BLaER1 treated with 17β-estradiol and CSF1 and Interleukin-3, amounts not matched to agents 10 nM and 100 nM (cell line): ENCODE data around the gene GPR15LG.

Experiments
- H3K27ac ChIP-seq, 11 experiments: shearing (Covaris generic); formaldehyde crosslinking; 2 replicates each; pipeline ENCODE4 v1.8.1; 2022
- H3K27me3 ChIP-seq, 11 experiments: shearing (Covaris generic); formaldehyde crosslinking; 2 replicates each; pipeline ENCODE4 v1.8.1; 2022
- H3K36me3 ChIP-seq, 11 experiments: shearing (Covaris generic); formaldehyde crosslinking; 2 replicates each; pipeline ENCODE4 v1.8.1; 2022
- H3K4me1 ChIP-seq, 10 experiments: shearing (Covaris generic); formaldehyde crosslinking; 2 replicates each; pipeline ENCODE4 v1.8.1; 2022
- H3K4me2 ChIP-seq, 11 experiments: shearing (Covaris generic); formaldehyde crosslinking; 2 replicates each; pipeline ENCODE4 v1.8.1; 2022
- H3K4me3 ChIP-seq, 10 experiments: shearing (Covaris generic); formaldehyde crosslinking; 2 replicates each; pipeline ENCODE4 v1.8.1; 2022
- H3K9ac ChIP-seq, 11 experiments: shearing (Covaris generic); formaldehyde crosslinking; 2 replicates each; pipeline ENCODE4 v1.8.1; 2022
- H3K9me3 ChIP-seq, 11 experiments: shearing (Covaris generic); formaldehyde crosslinking; replicated peaks in 1 of 11; 2 replicates each; pipeline ENCODE4 v1.8.1; 2022
- H4K20me1 ChIP-seq, 11 experiments: shearing (Covaris generic); formaldehyde crosslinking; 2 replicates each; pipeline ENCODE4 v1.8.1; 2022
- Cebpa-rat ChIP-seq, 11 experiments: shearing (Covaris generic); IDR thresholded peaks; 2 replicates each; pipeline ENCODE4 v1.8.1; 2022

The GPR15LG gene

DNA sequence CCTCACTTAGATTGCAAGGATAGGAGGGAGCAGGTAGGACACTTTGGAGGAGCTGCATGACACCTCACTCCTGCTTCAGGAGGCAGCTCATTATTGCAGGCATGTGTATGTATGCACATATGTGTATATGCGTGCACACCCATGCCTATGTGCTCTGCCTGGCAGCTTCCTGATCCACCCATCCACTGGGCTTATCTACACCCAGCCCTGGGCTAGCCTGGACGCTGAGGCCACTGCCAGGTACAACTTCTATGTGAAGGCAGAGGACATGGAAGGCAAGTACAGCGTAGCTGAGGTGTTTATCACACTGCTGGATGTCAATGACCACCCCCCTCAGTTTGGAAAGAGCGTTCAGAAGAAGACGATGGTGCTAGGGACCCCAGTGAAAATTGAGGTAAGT, 38.4 kb downstream of the GPR15LG start:
- no peak overlapping the region for H3K4me3 ChIP-seq
- no peaks in the 10 kb centered on the region; a peak in 1 of 22 replicates for H4K20me1 ChIP-seq
- no peak for TF ChIP-seq Cebpa-rat (IDR thresholded peaks at IDR 0.05)
- H3K27me3 ChIP-seq = no peaks in the 10 kb centered on the region
- H3K9me3 ChIP-seq = no peaks in the 10 kb centered on the region
- H3K4me1 ChIP-seq = no peaks in the 10 kb centered on the region
- H3K9ac ChIP-seq = no peak overlapping the region
- H3K27ac ChIP-seq = no peak overlapping the region
- no peaks in the 10 kb centered on the region for H3K36me3 ChIP-seq
- H3K4me2 ChIP-seq = no peak overlapping the region

DNA sequence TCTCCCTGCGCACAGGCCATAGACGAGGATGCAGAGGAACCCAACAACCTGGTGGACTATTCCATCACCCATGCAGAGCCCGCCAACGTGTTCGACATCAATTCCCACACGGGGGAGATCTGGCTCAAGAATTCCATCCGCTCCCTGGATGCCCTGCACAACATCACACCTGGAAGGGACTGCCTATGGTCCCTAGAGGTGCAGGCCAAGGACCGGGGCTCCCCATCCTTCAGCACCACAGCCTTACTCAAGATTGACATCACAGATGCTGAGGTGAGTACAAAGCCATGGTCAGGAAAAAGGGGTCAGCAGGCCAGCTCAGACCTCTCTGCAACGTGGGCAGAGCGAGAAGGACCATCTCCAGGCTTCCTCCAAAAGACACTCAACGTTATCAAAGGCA, 39.5 kb downstream of the GPR15LG start:
- H3K9ac ChIP-seq = no peak overlapping the region
- TF ChIP-seq Cebpa-rat (IDR thresholded peaks at IDR 0.05) = no peak
- no peaks in the 10 kb centered on the region for H3K27me3 ChIP-seq
- H3K4me1 ChIP-seq = no peaks in the 10 kb centered on the region
- no peaks in the 10 kb centered on the region for H3K36me3 ChIP-seq
- H3K27ac ChIP-seq = no peak overlapping the region
- no peaks in the 10 kb centered on the region for H3K9me3 ChIP-seq
- H3K4me2 ChIP-seq = no peak overlapping the region
- no peaks in the 10 kb centered on the region; a peak in 1 of 22 replicates for H4K20me1 ChIP-seq
- no peak overlapping the region for H3K4me3 ChIP-seq

DNA sequence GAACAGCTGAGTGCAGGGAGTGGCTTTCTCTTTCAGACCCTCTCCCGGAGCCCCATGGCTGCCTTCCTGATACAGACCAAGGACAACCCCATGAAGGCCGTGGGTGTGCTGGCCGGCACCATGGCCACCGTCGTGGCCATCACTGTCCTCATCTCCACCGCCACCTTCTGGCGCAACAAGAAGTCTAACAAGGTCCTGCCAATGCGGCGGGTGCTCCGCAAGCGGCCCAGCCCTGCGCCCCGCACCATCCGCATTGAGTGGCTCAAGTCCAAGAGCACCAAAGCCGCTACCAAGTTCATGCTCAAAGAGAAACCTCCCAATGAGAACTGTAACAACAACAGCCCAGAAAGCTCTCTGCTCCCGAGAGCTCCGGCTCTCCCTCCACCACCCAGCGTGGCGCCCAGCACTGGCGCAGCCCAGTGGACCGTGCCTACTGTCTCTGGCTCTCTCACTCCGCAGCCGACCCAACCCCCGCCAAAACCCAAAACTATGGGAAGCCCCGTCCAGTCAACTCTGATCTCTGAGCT, 40.5 kb downstream of the GPR15LG start:
- Histone ChIP-seq H3K9ac (no peak overlapping the region), H3K4me3 (no peak overlapping the region), H3K36me3 (no peaks in the 10 kb centered on the region), H3K4me1 (no peaks in the 10 kb centered on the region), H3K27ac (no peak overlapping the region), H4K20me1 (no peaks in the 10 kb centered on the region; a peak in 1 of 22 replicates), H3K9me3 (peaks cover 0 to 3% (median 2%) of the 10 kb centered on the region in 11 experiments; a peak in 12 of 22 replicates), H3K4me2 (no peak overlapping the region), H3K27me3 (no peaks in the 10 kb centered on the region)
- no peak for TF ChIP-seq Cebpa-rat (IDR thresholded peaks at IDR 0.05)

DNA sequence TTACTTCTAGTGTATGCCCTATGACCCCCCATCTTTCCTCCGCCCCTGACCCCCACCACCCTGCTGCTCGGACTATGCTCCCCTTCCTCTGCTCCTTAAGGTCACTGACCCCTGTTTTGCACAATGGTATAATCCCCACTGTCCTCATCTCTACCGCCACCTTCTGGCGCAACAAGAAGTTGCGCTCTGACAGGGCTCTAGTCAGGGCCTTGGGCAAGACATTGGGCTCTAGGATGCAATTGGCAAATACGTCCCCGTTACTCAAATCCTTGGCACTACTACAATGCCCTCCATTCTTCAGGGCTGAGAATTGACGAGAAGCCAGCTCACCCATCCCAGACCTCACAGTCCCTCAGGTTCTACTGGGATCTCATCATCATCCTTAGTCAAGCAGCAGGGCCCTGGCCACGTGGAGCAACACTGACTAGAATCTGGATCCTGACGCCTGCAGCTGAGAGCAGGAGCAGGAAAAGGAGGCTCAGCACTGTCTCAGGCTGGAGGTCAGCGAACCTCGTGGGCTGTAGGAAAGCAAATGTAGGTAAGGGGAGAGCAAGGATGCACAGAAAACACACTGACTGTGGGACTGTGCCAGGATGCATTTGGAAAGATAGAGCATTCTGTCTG, 41.1 kb downstream of the GPR15LG start:
- Histone ChIP-seq H3K9ac (no peak overlapping the region), H4K20me1 (no peaks in the 10 kb centered on the region; a peak in 1 of 22 replicates), H3K4me1 (no peaks in the 10 kb centered on the region), H3K36me3 (no peaks in the 10 kb centered on the region), H3K9me3 (peaks cover 4 to 9% (median 8%) of the 10 kb centered on the region in 11 experiments; a peak in 16 of 22 replicates), H3K4me3 (no peak overlapping the region), H3K27ac (no peak overlapping the region), H3K27me3 (no peaks in the 10 kb centered on the region), H3K4me2 (no peak overlapping the region)
- TF ChIP-seq Cebpa-rat (IDR thresholded peaks at IDR 0.05) = no peak

DNA sequence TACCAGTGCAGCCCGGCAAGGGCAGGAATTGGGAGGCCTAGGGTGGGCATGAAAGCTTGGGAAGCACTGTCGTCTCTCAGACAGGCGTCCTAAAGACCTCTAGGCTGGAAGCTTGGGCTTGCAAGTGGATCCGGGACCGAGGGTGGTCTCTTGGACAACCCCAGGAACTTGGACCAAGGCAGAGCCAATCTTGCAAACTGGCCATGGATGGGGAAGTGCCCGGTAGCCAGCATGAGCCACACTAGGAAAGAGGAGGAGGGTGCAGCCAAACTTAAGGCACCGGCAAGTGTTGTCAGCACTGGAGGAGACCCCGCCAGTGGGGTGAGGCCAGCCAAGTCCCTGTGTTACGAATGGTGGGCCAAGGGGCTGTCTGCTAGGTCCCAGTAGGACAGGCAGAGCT, 43.2 kb downstream of the GPR15LG start:
- Histone ChIP-seq H3K4me2 (no peak overlapping the region), H3K27me3 (no peaks in the 10 kb centered on the region), H4K20me1 (no peaks in the 10 kb centered on the region), H3K4me3 (no peak overlapping the region), H3K27ac (no peak overlapping the region), H3K9me3 (peaks cover 4 to 17% (median 8%) of the 10 kb centered on the region in 11 experiments; a peak in 16 of 22 replicates), H3K36me3 (no peaks in the 10 kb centered on the region), H3K4me1 (no peaks in the 10 kb centered on the region), H3K9ac (no peak overlapping the region)
- no peak for TF ChIP-seq Cebpa-rat (IDR thresholded peaks at IDR 0.05)

DNA sequence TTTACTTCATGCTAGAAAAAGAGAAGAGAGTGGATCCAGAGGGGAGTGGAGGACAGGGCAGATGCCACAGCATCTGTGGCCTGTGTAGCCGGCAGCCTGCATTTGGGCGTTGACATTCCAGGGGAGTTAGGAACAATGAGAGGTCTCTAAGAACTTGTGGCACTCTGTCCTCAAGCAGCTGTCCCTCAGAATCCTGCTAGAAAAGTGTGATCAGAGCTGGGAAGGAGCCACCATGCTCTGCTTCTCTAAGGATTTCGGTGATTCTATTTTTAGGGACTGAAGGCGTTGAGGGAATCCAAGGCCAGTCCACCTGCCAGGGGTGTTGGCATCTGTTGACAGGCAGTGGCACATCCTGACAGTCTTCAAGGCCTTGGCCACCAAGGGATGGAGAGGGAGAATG, 44.1 kb downstream of the GPR15LG start:
- no peaks in the 10 kb centered on the region for H3K4me1 ChIP-seq
- no peaks in the 10 kb centered on the region for H4K20me1 ChIP-seq
- H3K27me3 ChIP-seq = no peaks in the 10 kb centered on the region
- no peak overlapping the region for H3K27ac ChIP-seq
- H3K9me3 ChIP-seq = peaks cover 4 to 17% (median 8%) of the 10 kb centered on the region in 11 experiments; a peak in 16 of 22 replicates
- H3K36me3 ChIP-seq = no peaks in the 10 kb centered on the region
- H3K4me3 ChIP-seq = no peak overlapping the region
- TF ChIP-seq Cebpa-rat (IDR thresholded peaks at IDR 0.05) = no peak
- no peak overlapping the region for H3K4me2 ChIP-seq
- H3K9ac ChIP-seq = no peak overlapping the region

DNA sequence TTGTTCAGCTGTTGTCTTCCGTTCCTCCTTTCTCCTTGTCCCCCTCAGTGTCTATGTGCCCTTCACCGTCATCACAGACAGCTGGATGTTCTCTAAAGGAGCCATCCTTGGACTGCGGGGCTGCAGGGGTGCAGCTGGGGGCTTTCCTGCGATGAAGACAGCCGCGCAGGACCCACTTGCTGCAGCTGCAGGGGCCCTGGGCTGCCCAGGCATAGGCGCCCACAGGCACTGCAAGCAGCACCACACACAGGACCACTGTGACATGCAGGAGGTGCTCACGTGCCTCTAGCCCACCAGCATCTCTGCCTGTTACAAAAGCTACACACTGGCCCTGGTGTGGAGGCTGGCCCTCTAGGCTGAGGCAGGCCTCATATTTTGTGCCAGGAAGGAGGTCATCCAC, 48.3 kb downstream of the GPR15LG start:
- H3K9ac ChIP-seq = no peak overlapping the region
- H3K4me3 ChIP-seq = no peak overlapping the region
- no peaks in the 10 kb centered on the region for H3K27me3 ChIP-seq
- H3K4me2 ChIP-seq = no peak overlapping the region
- H3K27ac ChIP-seq = no peak overlapping the region
- no peaks in the 10 kb centered on the region for H3K4me1 ChIP-seq
- H3K9me3 ChIP-seq = peaks cover 4 to 17% (median 8%) of the 10 kb centered on the region in 11 experiments; a peak in 16 of 22 replicates
- no peaks in the 10 kb centered on the region for H4K20me1 ChIP-seq
- TF ChIP-seq Cebpa-rat (IDR thresholded peaks at IDR 0.05) = no peak
- no peaks in the 10 kb centered on the region for H3K36me3 ChIP-seq

DNA sequence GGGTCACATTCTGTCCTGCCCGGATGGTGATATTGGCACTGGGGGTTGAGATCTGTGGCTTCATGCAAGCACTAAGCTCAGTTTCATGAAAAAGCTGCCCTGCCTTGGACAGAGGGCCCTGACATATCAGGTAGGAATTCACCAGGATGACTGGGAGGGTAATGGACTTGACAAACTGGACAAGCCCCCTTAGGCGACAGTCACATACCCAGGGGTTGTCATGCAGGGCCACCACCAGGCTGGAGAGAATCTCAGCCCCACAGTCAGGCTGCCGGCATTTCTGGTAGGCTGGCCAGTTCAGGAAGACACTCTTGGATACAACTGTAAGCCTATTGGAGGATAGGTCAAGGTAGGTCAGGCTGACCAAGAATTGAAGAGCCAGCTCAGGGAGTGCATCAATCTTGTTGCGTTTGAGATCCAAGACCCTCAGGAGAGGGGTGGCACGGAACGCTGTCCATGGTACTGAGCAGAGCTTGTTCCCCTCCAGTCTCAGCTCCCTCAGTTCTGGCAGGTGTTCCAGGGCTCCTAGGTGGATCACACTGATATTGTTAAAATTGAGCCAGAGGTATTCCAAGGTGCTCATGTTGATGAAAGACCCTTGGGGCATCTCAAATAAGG, 50.9 kb downstream of the GPR15LG start:
- Histone ChIP-seq H3K27me3 (no peaks in the 10 kb centered on the region), H3K27ac (no peak overlapping the region), H3K36me3 (no peaks in the 10 kb centered on the region), H4K20me1 (no peaks in the 10 kb centered on the region), H3K4me1 (no peaks in the 10 kb centered on the region), H3K9ac (no peak overlapping the region), H3K9me3 (peaks cover under 1 to 10% (median 3%) of the 10 kb centered on the region in 11 experiments; a peak in 16 of 22 replicates), H3K4me2 (no peak overlapping the region), H3K4me3 (no peak overlapping the region)
- no peak for TF ChIP-seq Cebpa-rat (IDR thresholded peaks at IDR 0.05)

DNA sequence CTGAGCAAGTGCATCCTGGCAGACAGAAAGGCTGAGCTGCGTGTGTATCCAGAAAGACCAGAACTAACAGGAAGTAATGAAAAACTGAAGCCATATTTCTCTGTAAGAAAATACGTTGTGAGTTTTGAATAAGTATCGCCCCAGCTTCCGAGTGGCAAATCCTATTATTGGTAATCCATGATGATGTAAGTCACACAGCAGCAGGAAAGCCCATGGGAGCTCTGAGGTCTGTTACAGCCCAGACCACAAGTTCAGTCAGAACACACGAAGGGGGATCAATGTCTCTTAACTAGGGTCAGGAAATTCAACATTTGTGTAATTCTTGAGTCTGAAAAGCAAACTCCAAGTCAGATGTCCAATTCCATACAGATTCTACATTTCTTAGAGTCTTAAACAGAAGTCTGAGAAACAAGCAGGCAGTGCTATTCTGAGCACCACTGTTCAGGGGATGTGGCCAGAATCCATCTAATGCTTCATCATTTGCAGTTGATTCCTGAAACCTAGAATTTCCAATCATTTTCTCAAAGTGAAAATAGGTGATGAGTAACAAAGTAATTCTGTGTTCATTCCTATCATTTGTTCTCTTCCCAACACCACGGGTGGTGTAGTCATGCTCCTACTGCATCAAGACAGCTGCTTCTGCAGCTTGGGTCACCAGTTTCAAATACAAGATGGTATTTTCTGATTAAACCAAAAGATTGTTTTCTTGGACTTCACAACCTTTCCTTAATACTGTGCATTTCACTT, 52.0 kb downstream of the GPR15LG start, which contains the start of gene LRIT2:
Gene LRIT2, minus strand, starts transcription at position 118 of the 747 bp plus-strand sequence. Its CDS starts 24 bp downstream, at position 94.
- Histone ChIP-seq H3K27ac (no peak within 1 kb of the TSS), H3K4me1 (no peaks in the 10 kb centered on the region), H3K9ac (no peak within 1 kb of the TSS), H3K27me3 (no peaks in the 10 kb centered on the region), H3K4me2 (no peak within 1 kb of the TSS), H3K9me3 (peaks cover 0 to 6% (median 0%) of the 10 kb centered on the region in 11 experiments; a peak in 2 of 22 replicates), H3K36me3 (no peaks in the 10 kb centered on the region), H3K4me3 (no peak within 1 kb of the TSS), H4K20me1 (no peaks in the 10 kb centered on the region)
- no peak for TF ChIP-seq Cebpa-rat (IDR thresholded peaks at IDR 0.05)
